IMR-90 (cell line): ENCODE measurements around the gene NOXA1. TPM values are rescaled to one million over a fixed set of nuclear protein-coding genes. Genes with fewer than 3 reads are reported as not detected.

Source experiments
- ATAC-seq: fragments of 200-7000 bp; cut with Tn5 transposase; 2 replicates; pipeline ENCODE4 v1.9.1; 2020; ENCODE audit warnings: low read depth, mild to moderate bottlenecking, moderate library complexity
- BruUV-seq: library from RNA; stranded (reverse); fragments of 400-500 nt; replicated peaks from 2 replicates; lab custom pipeline; 2021; lab: Mats Ljungman, UMichigan
- CTCF ChIA-PET: fragments of 300-600 bp; formaldehyde crosslinking; extraction: SDS; loops from one replicate; lab custom pipeline; 2021; ENCODE audit warnings: antibody characterized with exemption; lab: Yijun Ruan, JAX
- POLR2A ChIA-PET: fragments of 300-600 bp; sonication (Branson Sonifier 250); formaldehyde crosslinking; loops from one replicate; lab custom pipeline; 2022; ENCODE audit warnings: antibody characterized with exemption; ENCODE audit not compliant: unreplicated experiment; lab: Charles Lee
- DNase-seq: peaks from one replicate; pipeline ENCODE4 v3.0.0; 2013
- H2AFZ ChIP-seq: replicated peaks from 2 replicates; pipeline ENCODE3; 2013; ENCODE audit warnings: low read length, mild to moderate bottlenecking; ENCODE audit not compliant: poor library complexity
- H2AK5ac ChIP-seq: 2 replicates; pipeline ENCODE4 v1.6.1; 2013; ENCODE audit warnings: low read depth, low read length, inconsistent platforms
- H2AK9ac ChIP-seq: replicated peaks from 2 replicates; pipeline ENCODE3; 2013; ENCODE audit warnings: mild to moderate bottlenecking, low read depth, low read length, moderate library complexity; ENCODE audit not compliant: poor library complexity
- H2BK120ac ChIP-seq: 2 replicates; pipeline ENCODE4 v1.6.1; 2013; ENCODE audit warnings: low read depth, low read length, inconsistent platforms
- H2BK15ac ChIP-seq: 3 replicates; pipeline ENCODE4 v1.6.1; 2013; ENCODE audit warnings: low read depth, low read length, inconsistent platforms
- H2BK20ac ChIP-seq: 2 replicates; pipeline ENCODE4 v1.6.1; 2013; ENCODE audit warnings: low read depth, mild to moderate bottlenecking, inconsistent platforms, low read length, moderate library complexity
- H2BK5ac ChIP-seq: 2 replicates; pipeline ENCODE4 v1.6.1; 2013; ENCODE audit warnings: mild to moderate bottlenecking, low read depth, low read length, inconsistent platforms; ENCODE audit not compliant: poor library complexity, severe bottlenecking
- H3K14ac ChIP-seq: replicated peaks from 2 replicates; pipeline ENCODE4 v1.6.1; 2013; ENCODE audit warnings: low read depth, low read length, inconsistent platforms
- H3K18ac ChIP-seq: 2 replicates; pipeline ENCODE4 v1.6.1; 2013; ENCODE audit warnings: low read depth, low read length, control low read depth
- H3K23ac ChIP-seq: 2 replicates; pipeline ENCODE4 v1.6.1; 2013; ENCODE audit warnings: low read depth, low read length, inconsistent platforms
- H3K27ac ChIP-seq: 2 replicates; pipeline ENCODE4 v1.5.1; 2013; ENCODE audit warnings: mild to moderate bottlenecking, control low read depth, low read length; ENCODE audit not compliant: insufficient read depth
- H3K27me3 ChIP-seq: 2 replicates; pipeline ENCODE4 v1.6.1; 2013; ENCODE audit warnings: low read length; ENCODE audit not compliant: control insufficient read depth, insufficient read depth
- H3K36me3 ChIP-seq: 2 replicates; pipeline ENCODE4 v1.6.1; 2013; ENCODE audit warnings: low read length, mixed read lengths; ENCODE audit not compliant: control insufficient read depth, insufficient read depth
- H3K4ac ChIP-seq: 2 replicates; pipeline ENCODE4 v1.6.1; 2013; ENCODE audit warnings: low read depth, low read length, inconsistent platforms
- H3K4me1 ChIP-seq: 2 replicates; pipeline ENCODE4 v1.6.1; 2013; ENCODE audit warnings: low read length, mixed read lengths; ENCODE audit not compliant: control insufficient read depth, insufficient read depth
- H3K4me2 ChIP-seq: 2 replicates; pipeline ENCODE4 v1.6.1; 2013; ENCODE audit warnings: low read depth, mild to moderate bottlenecking, control low read depth, low read length, moderate library complexity
- H3K4me3 ChIP-seq: 2 replicates; pipeline ENCODE4 v1.5.1; 2013; ENCODE audit warnings: low read depth, mild to moderate bottlenecking, control low read depth, low read length, moderate library complexity; ENCODE audit not compliant: insufficient read depth
- H3K56ac ChIP-seq: 2 replicates; pipeline ENCODE4 v1.6.1; 2013; ENCODE audit warnings: low read length, inconsistent platforms; ENCODE audit not compliant: insufficient read depth; ENCODE audit errors: extremely low read depth
- H3K79me1 ChIP-seq, 2 experiments: 2 replicates each; pipeline ENCODE4 v1.6.1; 2013; ENCODE audit warnings: low read length in 2 of 2, inconsistent platforms in 1 of 2, low read depth in 1 of 2
- H3K9ac ChIP-seq: 2 replicates; pipeline ENCODE4 v1.6.1; 2013; ENCODE audit warnings: low read depth, low read length, control low read depth
- H3K9me1 ChIP-seq: 2 replicates; pipeline ENCODE4 v1.6.1; 2013; ENCODE audit warnings: low read length, inconsistent platforms; ENCODE audit not compliant: insufficient read depth
- H3K9me3 ChIP-seq: 2 replicates; pipeline ENCODE4 v1.6.1; 2013; ENCODE audit warnings: low read length; ENCODE audit not compliant: control insufficient read depth, insufficient read depth
- H4K20me1 ChIP-seq: 2 replicates; pipeline ENCODE4 v1.6.1; 2013; ENCODE audit warnings: low read length, inconsistent platforms; ENCODE audit not compliant: insufficient read depth
- H4K5ac ChIP-seq: 2 replicates; pipeline ENCODE4 v1.6.1; 2013; ENCODE audit warnings: mild to moderate bottlenecking, low read depth, low read length, control low read depth
- H4K8ac ChIP-seq, 2 experiments: 2 replicates each; pipeline ENCODE4 v1.6.1; 2013; ENCODE audit warnings: low read depth in 2 of 2, low read length in 2 of 2, control low read depth in 1 of 2, inconsistent platforms in 1 of 2
- H4K91ac ChIP-seq: 2 replicates; pipeline ENCODE4 v1.6.1; 2013; ENCODE audit warnings: low read depth, low read length, inconsistent platforms; ENCODE audit not compliant: insufficient read depth
- RFX5 ChIP-seq: IDR thresholded peaks from 2 replicates; pipeline ENCODE4 v1.8.0; 2012; ENCODE audit warnings: low read depth, mild to moderate bottlenecking, low read length, moderate library complexity
- WGBS, 2 experiments: methylation state at CpG; one replicate each; pipeline versions ENCODE4 v1.1.5 to v1.1.7; 2013; ENCODE audit warnings: missing lambda C conversion rate in 2 of 2; ENCODE audit not compliant: insufficient read length in 1 of 2; ENCODE audit errors: extremely low coverage in 2 of 2; 5-methylcytosine and 5-hydroxymethylcytosine counted together
- dilution Hi-C: fragments of 300-500 bp; cut with HindIII; formaldehyde crosslinking; loops from one replicate; pipeline ENCODE4 v1.14.3; 2018; ENCODE audit warnings: low sequenced_read_pairs; ENCODE audit not compliant: unreplicated experiment
- in situ Hi-C: fragments of 300-500 bp; cut with MboI; formaldehyde crosslinking; loops from 3 replicates; pipeline ENCODE4 v1.14.3; 2019; ENCODE audit warnings: low sequenced_read_pairs, inconsistent platforms, mixed read lengths
- intact Hi-C: fragments of 100-400 bp; cut with micrococcal nuclease; formaldehyde crosslinking; loops from 2 replicates; pipeline ENCODE4 v1.10.0; 2022
- polyA plus RNA-seq, 3 experiments: library from polyadenylated mRNA; depleted of rRNA; stranded (reverse); fragments of >200 nt; gene quantifications; 2 replicates each; pipeline ENCODE4 v1.2.3, GENCODE V29; 2012; ENCODE audit warnings: low replicate concordance in 1 of 3
- total RNA-seq: library from RNA; depleted of rRNA; stranded (reverse); fragments of >200 nt; gene quantifications from 2 replicates; pipeline ENCODE4 v1.2.3, GENCODE V29; 2012

Gene NOXA1
- total and polyA plus RNA-seq, 2 of the 4 experiments (the other 2 are of a cell fraction): 0.17 TPM; not detected in 1

DNA sequence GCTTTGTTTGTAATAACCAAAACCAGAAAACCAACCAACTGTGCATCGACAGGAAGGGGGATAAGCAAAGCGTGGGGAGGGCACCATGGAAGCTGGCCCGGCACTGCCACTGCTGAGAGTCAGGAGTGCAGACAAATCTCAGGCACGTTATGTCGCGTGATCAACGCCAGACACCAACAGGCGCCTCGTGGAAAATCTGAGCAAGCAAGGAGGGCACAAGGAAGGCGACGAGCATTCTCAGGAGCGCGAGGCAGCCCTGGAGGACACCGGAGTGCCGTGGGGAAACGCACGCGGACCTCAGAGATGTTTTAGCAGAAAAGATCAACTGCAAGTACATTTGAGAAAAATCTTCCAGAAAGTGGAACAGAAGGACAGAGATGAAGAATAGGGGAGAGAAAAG is 51.1 kb downstream of the NOXA1 start:
- ChIA-PET POLR2A (no interaction called here), CTCF (no interaction called here)
- Histone ChIP-seq H3K14ac (no peak overlapping the region), H3K27me3 (peaks cover 13% of the 10 kb centered on the region), H4K5ac (no peak overlapping the region), H3K23ac (no peak overlapping the region), H4K20me1 (no peaks in the 10 kb centered on the region), H3K9me1 (no peaks in the 10 kb centered on the region), H3K4me2 (no peak overlapping the region), H4K91ac (no peak overlapping the region), H3K56ac (no peak overlapping the region), H3K4ac (no peak overlapping the region), H3K9me3 (peaks cover 16% of the 10 kb centered on the region), H3K36me3 (no peaks in the 10 kb centered on the region), H2AFZ (no peak overlapping the region), H3K79me1 (no peaks in the 10 kb centered on the region), H3K18ac (no peak overlapping the region), H3K27ac (no peak overlapping the region), H2BK5ac (no peak overlapping the region), H3K4me3 (no peak overlapping the region), H2BK20ac (no peak overlapping the region), H2AK5ac (no peak overlapping the region), H3K4me1 (peaks cover 2% of the 10 kb centered on the region; the same call in 1 of the 2 replicates), H3K9ac (no peak overlapping the region), H4K8ac (no peak overlapping the region), H2AK9ac (no peak overlapping the region), H2BK120ac (no peak overlapping the region), H2BK15ac (no peak overlapping the region)
- dilution Hi-C loops: no loop called here
- ATAC-seq (no peak), DNase-seq (no peak)
- in situ Hi-C loops: no loop called here
- no TSS peak for BruUV-seq
- TF ChIP-seq RFX5: no peak
- 90% methylated on average over 9 of the region's 18 CpGs; no CpG with 5 or more reads in 1 of the 2 experiments for WGBS, 2 experiments
- intact Hi-C loops: no loop called here
